NCI-H748 treated with DMSO at 0.1 percent for 48 hours (cell line): Measurements from ENCODE around the gene FAM72B.
"Not testable (repeated sequence)": the region's sequence is repeated elsewhere in the genome, so short reads cannot be mapped to it uniquely, and the experiment has no call there.

ENCODE experiments used
- DNase-seq: peaks from one replicate; lab custom pipeline; 2025; lab: John Stamatoyannopoulos, UW

The FAM72B gene

GRCh38 chr1:121152788-121153187, 31.4 kb downstream of the FAM72B start:
- DNase-seq, result not testable (repeated sequence)

- not testable (repeated sequence) for DNase-seq
Measured at GRCh38 chr1:121151294-121151693, 32.8 kb downstream of the FAM72B start.

DNA sequence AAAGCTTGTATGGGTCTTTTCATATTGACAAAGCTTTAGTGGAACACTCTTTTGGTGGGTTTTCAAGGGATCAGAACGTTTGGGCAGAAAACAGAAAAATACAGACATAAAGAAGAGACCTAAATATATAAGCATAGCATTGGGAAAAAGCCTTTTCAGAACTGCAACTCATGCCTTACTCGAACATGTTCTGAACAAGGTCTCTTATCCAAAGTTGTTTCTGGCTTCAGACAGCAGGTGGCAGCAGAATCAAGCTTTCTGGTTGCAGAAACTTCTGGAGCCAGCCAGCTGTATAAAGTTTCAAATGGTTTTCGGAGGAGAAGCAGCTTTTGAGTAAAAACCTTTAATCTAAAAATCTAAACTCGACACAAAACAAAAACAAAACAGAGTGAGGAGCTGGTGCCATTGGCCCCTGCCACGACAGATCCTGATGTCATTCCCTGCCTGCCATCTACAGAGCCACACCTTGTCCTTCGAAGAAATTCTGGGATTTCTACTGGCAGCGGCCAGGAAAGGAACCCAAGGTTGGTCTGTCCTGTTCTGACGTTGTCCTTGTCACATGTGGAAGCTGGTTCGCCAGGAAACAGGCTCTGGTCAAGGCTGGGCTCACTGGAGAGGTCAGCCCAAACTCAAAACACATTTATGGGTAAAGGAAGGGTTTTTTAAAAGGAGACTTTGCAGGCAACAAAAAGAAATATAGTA, 35.5 kb downstream of the FAM72B start:
- DNase-seq, result not testable (repeated sequence)

GRCh38 chr1:121140393-121140792, 43.7 kb downstream of the FAM72B start:
- not testable (repeated sequence) for DNase-seq

- DNase-seq, result not testable (repeated sequence)
Measured at GRCh38 chr1:121131494-121131893, 52.6 kb downstream of the FAM72B start.

DNA sequence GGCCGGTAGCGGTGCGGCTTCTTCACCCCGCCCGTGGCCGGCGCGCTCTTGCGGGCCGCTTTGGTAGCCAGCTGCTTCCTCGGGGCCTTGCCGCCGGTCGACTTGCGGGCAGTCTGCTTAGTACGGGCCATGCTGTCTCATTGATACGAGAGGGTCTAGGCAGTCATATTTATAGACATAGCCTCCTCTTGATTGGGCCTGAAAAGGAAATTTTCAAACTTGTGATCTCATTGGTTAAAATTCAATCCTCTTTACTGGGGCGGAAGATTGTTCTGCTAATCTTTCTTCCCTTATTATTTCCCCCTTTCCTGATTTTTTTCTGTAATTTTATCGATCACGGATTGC, 65.7 kb downstream of the FAM72B start:
- DNase-seq, result not testable (repeated sequence)
